Measurements from ENCODE around the gene ZC3H12A. TPM values are rescaled to one million over a fixed set of nuclear protein-coding genes. Genes with fewer than 3 reads are reported as not detected.
A peak's percentile ranks its signal among the peaks of the same experiment; 100 is the strongest.

ZC3H12A gene
- total and polyA plus RNA-seq, 3 donors from 2014 or later = 6.3 to 9.0 (median 8.2) TPM

- H3K4me3 ChIP-seq = no peak overlapping the region
- no peaks in the 10 kb centered on the region for H3K9me3 ChIP-seq
- H3K27ac ChIP-seq = peak overlapping the region in 1 of 2 donors; percentile 16
- peaks cover 35% of the 10 kb centered on the region for H3K4me1 ChIP-seq
- DNase-seq = no peak
- TF ChIP-seq POLR2A (IDR thresholded peaks at IDR 0.05) (no peak), CTCF (IDR thresholded peaks at IDR 0.05) (peak in 1 of 3 experiments; percentile 15)
- H3K27me3 ChIP-seq = no peaks in the 10 kb centered on the region
- no peaks in the 10 kb centered on the region for H3K36me3 ChIP-seq (ENCODE audit: low read depth, missing control alignments)
- intact Hi-C loops (cut with DNase I; ENCODE audit: low total_unique reads) = no loop called here
- WGBS, 2 donors = 79 to 85% methylated on average over 5 of the region's 5 CpGs
Observed at GRCh38 chr1:37487619-37487984, 13.2 kb downstream of the ZC3H12A start.

- no peak for TF ChIP-seq CTCF (IDR thresholded peaks at IDR 0.05)
- TF ChIP-seq POLR2A (IDR thresholded peaks at IDR 0.05) = no peak
- Histone ChIP-seq H3K36me3 (ENCODE audit: low read depth, missing control alignments) (no peaks in the 10 kb centered on the region), H3K9me3 (no peaks in the 10 kb centered on the region), H3K27ac (no peak overlapping the region), H3K4me1 (no peaks in the 10 kb centered on the region), H3K27me3 (no peaks in the 10 kb centered on the region), H3K4me3 (no peak overlapping the region)
- no peak for DNase-seq
- WGBS, 2 donors = 80 to 85% methylated on average over 2 of the region's 2 CpGs
- intact Hi-C loops (cut with DNase I; ENCODE audit: low total_unique reads) = no loop called here
Observed at GRCh38 chr1:37493336-37494098, 19.1 kb downstream of the ZC3H12A start.

- H3K27me3 ChIP-seq = no peaks in the 10 kb centered on the region
- TF ChIP-seq POLR2A (IDR thresholded peaks at IDR 0.05) (no peak), CTCF (IDR thresholded peaks at IDR 0.05) (no peak)
- peaks cover 6% of the 10 kb centered on the region for H3K4me1 ChIP-seq
- no peak overlapping the region for H3K4me3 ChIP-seq
- intact Hi-C loops (cut with DNase I; ENCODE audit: low total_unique reads) = no loop called here
- H3K36me3 ChIP-seq (ENCODE audit: low read depth, missing control alignments) = no peaks in the 10 kb centered on the region
- no peak overlapping the region for H3K27ac ChIP-seq
- 65 to 75% methylated on average over 1 of the region's 1 CpG for WGBS, 2 donors
- no peaks in the 10 kb centered on the region for H3K9me3 ChIP-seq
- no peak for DNase-seq
Observed at GRCh38 chr1:37495875-37496274, 21.5 kb downstream of the ZC3H12A start.

- TF ChIP-seq POLR2A (IDR thresholded peaks at IDR 0.05) = no peak
- TF ChIP-seq CTCF (IDR thresholded peaks at IDR 0.05) = no peak
- Histone ChIP-seq H3K27me3 (no peaks in the 10 kb centered on the region), H3K9me3 (no peaks in the 10 kb centered on the region), H3K36me3 (ENCODE audit: low read depth, missing control alignments) (no peaks in the 10 kb centered on the region), H3K4me3 (no peak overlapping the region), H3K4me1 (peaks cover 6% of the 10 kb centered on the region), H3K27ac (no peak overlapping the region)
- WGBS, 2 donors = 80 to 85% methylated on average over 2 of the region's 2 CpGs
- DNase-seq = peak; percentile 11
- intact Hi-C loops (cut with DNase I; ENCODE audit: low total_unique reads) = no loop called here
Observed at GRCh38 chr1:37497832-37498231, 23.5 kb downstream of the ZC3H12A start.

Data from testis (tissue), 3 donors.